HFFc6 (cell line): ENCODE data around the gene FHL1. TPM values are rescaled to one million over a fixed set of nuclear protein-coding genes. Genes with fewer than 3 reads are reported as not detected.
"Not testable (repeated sequence)": the region's sequence is repeated elsewhere in the genome, so short reads cannot be mapped to it uniquely, and the experiment has no call there.

Experiments
- DNase-seq: peaks from one replicate; pipeline ENCODE4 v3.0.0-alpha.2; 2018
- H3K27ac Mint-ChIP-seq: 2 replicates; pipeline ENCODE4 v1.8.0; 2020; ENCODE audit warnings: mild to moderate bottlenecking, mixed read lengths
- H3K27me3 Mint-ChIP-seq: 2 replicates; pipeline ENCODE4 v1.8.0; 2021; ENCODE audit warnings: mild to moderate bottlenecking, moderate library complexity, mixed read lengths; ENCODE audit not compliant: insufficient read depth
- H3K36me3 Mint-ChIP-seq: 2 replicates; pipeline ENCODE4 v1.8.0; 2021; ENCODE audit warnings: low read depth, mixed read lengths
- H3K4me1 Mint-ChIP-seq: 2 replicates; pipeline ENCODE4 v1.8.0; 2020; ENCODE audit warnings: low read depth, mixed read lengths
- H3K4me3 Mint-ChIP-seq: 2 replicates; pipeline ENCODE4 v1.8.0; 2020; ENCODE audit warnings: mild to moderate bottlenecking, moderate library complexity, mixed read lengths
- H3K9me3 Mint-ChIP-seq: 2 replicates; pipeline ENCODE4 v1.8.0; 2020; ENCODE audit warnings: mild to moderate bottlenecking, mixed read lengths
- long read RNA-seq: library from polyadenylated mRNA; unstranded; transcript quantifications from one replicate; pipeline ENCODE4 v2.0.0, GENCODE V29; 2019
- total RNA-seq, 6 experiments: library from RNA; stranded (reverse); fragmentation: NEBNext Ultra II Directional; extraction: Animal tissue kit (Norgen Biotek cat#: 25700); gene quantifications; 2 replicates in 1 of 6; 3 replicates in 5 of 6; pipeline ENCODE4 v1.2.3, GENCODE V29; 2021
- TF ChIP-seq, protein P1 (sequence below): fragments of 200-600 bp; sonication (generic); IDR thresholded peaks from 2 replicates; pipeline ENCODE4 v1.5.0; 2021; ENCODE audit warnings: antibody characterized with exemption, mild to moderate bottlenecking

Gene FHL1
- total RNA-seq: 100 to 1,000 TPM; 409 to 808 (median 455) TPM
- long read RNA-seq, transcript FHL1-203 (5 exons, 833 nt): minor isoform, 25 of 568 reads
- long read RNA-seq, transcript FHL1-205 (7 exons, 2,441 nt): minor isoform, 17 of 568 reads
- long read RNA-seq, transcript FHL1-204 (6 exons, 2,565 nt): major isoform, 377 of 568 reads
- long read RNA-seq, transcript FHL1-218 (6 exons, 2,878 nt): minor isoform, 11 of 568 reads
- long read RNA-seq, partial matches to known transcripts: 122 of 568 reads
- long read RNA-seq, other reads (novel, unspliced or antisense): 8 of 568 reads

DNA sequence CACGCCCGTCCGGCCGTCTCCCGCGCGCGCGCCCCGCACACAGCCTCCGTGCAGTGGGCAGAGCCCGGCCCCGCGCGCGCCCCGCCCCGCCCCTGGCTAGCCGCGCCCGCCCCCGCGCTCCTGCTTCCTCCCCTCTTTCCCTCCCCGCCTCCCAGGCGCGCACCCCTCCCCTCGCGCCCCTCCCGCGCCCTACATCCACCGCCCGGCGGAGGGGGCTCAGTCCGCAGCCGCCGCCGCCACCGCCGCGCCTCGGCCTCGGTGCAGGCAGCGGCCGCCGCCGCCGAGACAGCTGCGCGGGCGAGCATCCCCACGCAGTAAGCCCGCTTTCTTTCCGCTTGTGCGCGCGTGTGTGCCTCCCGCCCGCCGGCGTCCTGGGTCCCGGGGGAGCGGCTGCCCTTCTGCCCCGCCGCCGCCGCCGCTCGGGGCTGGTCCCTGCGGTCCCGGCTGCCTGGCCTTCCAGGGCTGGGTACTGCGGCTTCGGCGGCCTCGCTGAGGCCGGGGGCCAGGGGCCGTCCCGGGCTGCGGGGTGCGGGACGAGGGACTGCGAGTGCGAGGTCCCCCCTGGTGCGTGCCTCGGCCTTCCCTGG lies at the start of gene FHL1:
Gene FHL1, plus strand, starts transcription at position 219 of the 587 bp plus-strand sequence.
- H3K4me3 Mint-ChIP-seq: peak within 1 kb of the TSS; percentile 77
- H3K9me3 Mint-ChIP-seq: no peaks in the 10 kb centered on the region
- H3K27me3 Mint-ChIP-seq: peaks cover 3% of the 10 kb centered on the region; the same call in 1 of the 2 replicates
- H3K36me3 Mint-ChIP-seq: 0 out of 2 replicates have a peak, but pooled peaks cover 5% of the 10 kb centered on the region
- no peak within 1 kb of the TSS for H3K27ac Mint-ChIP-seq
- TF ChIP-seq, protein P1, sequence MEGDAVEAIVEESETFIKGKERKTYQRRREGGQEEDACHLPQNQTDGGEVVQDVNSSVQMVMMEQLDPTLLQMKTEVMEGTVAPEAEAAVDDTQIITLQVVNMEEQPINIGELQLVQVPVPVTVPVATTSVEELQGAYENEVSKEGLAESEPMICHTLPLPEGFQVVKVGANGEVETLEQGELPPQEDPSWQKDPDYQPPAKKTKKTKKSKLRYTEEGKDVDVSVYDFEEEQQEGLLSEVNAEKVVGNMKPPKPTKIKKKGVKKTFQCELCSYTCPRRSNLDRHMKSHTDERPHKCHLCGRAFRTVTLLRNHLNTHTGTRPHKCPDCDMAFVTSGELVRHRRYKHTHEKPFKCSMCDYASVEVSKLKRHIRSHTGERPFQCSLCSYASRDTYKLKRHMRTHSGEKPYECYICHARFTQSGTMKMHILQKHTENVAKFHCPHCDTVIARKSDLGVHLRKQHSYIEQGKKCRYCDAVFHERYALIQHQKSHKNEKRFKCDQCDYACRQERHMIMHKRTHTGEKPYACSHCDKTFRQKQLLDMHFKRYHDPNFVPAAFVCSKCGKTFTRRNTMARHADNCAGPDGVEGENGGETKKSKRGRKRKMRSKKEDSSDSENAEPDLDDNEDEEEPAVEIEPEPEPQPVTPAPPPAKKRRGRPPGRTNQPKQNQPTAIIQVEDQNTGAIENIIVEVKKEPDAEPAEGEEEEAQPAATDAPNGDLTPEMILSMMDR: no peak
- H3K4me1 Mint-ChIP-seq: peaks cover 10% of the 10 kb centered on the region
- no peak for DNase-seq

DNA sequence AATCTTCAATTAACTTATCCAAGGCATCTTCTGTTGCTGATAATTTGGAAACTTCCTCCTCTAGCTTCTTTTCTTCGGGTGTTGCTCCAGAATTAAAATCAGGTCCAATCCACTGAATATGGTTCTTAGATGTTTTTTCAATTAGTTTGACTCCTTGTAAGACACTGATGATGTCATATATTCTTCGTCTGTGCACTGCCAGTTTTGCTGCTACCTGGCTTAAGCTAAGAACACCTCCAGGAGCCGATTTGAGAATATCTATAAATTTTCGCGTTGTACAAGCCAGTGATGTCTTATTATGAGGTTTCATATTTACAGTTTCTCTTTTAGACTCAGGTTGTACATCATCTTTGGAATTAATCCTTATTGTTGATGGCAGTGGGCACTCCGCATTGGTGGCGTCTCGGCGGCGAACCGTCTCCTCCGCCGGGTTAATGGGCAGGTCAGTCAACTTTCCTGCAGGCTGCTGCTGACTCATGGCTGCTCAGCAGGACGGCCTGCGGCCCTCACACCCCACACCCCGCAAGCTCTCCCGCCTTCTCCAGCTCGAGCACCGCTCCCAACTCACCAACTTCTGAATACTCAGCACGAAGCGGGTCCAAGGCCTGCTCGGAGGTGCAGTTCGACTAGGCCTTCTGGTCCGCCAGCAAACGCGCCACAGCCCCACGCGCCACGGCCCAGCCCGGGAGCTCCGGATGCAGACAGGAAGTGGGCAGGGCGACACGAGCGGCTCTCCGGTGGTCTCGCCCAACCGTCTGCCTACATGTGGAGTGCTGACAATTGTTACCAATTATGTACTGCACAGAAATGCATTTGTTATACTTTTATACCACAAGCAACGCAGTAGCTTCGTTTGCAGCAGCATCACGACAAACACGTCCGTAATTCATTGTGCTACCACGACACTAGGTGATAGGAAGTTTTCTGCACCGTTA lies 49.2 kb upstream of the FHL1 start:
- H3K4me3 Mint-ChIP-seq: no peak overlapping the region
- TF ChIP-seq, protein P1: no peak
- no peaks in the 10 kb centered on the region for H3K4me1 Mint-ChIP-seq
- H3K27ac Mint-ChIP-seq: no peak overlapping the region
- H3K36me3 Mint-ChIP-seq: no peaks in the 10 kb centered on the region
- H3K27me3 Mint-ChIP-seq: peaks cover 1% of the 10 kb centered on the region; the same call in 1 of the 2 replicates
- DNase-seq: no peak
- no peaks in the 10 kb centered on the region for H3K9me3 Mint-ChIP-seq

DNA sequence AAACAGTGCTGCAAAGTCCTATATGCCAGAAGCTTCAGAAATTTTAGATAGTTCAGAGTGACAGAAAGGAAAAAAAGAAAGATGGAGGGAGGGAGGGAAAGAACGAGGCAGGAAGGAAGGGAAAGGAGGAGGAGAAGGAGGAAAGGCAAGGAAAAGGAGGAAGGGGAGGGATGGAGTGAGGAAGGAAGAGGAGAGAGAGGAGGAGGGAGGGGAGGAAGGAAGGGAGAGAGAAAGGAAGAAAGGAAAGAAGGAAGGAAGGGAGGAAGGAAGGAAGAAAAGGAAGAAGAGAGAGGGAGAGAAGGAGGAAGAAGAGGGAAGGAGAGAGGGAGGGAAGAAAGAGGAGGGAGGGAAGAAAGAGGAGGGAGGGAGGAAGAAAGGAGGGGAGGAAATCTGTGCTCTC lies 42.4 kb upstream of the FHL1 start:
- Mint-ChIP-seq H3K27ac (no peak overlapping the region), H3K27me3 (no peaks in the 10 kb centered on the region), H3K4me3 (no peak overlapping the region), H3K9me3 (no peaks in the 10 kb centered on the region), H3K36me3 (no peaks in the 10 kb centered on the region), H3K4me1 (no peaks in the 10 kb centered on the region)
- TF ChIP-seq, protein P1: no peak
- no peak for DNase-seq

DNA sequence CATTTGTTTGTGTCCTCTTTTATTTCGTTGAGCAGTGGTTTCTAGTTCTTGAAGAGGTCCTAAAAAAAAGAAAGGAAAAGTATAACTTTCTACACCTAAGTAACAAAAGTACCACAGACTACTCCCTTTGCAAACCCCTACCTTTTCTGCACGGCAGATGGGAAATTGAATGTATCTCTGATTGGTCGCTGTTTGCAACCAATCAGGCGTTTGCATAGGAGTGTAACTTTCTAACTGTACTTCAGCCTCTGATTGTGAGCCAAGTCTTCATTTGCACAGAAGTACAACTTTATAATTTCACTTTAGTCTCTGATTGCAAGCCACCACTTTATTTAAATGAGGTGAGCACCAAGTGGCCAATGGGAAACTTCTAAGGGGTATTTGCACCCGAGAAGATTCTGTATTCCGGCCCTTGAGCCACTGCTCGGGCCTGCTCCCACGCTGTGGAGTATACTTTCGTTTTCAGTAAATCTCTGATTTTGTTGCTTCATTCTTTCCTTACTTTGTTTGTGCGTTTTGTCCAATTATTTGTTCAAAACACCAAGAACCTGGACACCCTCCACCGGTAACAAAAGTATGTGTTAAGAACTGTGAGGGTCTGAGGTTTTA lies 40.3 kb upstream of the FHL1 start:
- H3K27me3 Mint-ChIP-seq: no peaks in the 10 kb centered on the region; the same call in 1 of the 2 replicates
- H3K4me3 Mint-ChIP-seq: peak overlapping the region; percentile 32; the same call in 1 of the 2 replicates
- H3K36me3 Mint-ChIP-seq: no peaks in the 10 kb centered on the region
- H3K4me1 Mint-ChIP-seq: no peaks in the 10 kb centered on the region
- no peak overlapping the region for H3K27ac Mint-ChIP-seq
- TF ChIP-seq, protein P1: no peak
- DNase-seq: no peak
- no peaks in the 10 kb centered on the region for H3K9me3 Mint-ChIP-seq

DNA sequence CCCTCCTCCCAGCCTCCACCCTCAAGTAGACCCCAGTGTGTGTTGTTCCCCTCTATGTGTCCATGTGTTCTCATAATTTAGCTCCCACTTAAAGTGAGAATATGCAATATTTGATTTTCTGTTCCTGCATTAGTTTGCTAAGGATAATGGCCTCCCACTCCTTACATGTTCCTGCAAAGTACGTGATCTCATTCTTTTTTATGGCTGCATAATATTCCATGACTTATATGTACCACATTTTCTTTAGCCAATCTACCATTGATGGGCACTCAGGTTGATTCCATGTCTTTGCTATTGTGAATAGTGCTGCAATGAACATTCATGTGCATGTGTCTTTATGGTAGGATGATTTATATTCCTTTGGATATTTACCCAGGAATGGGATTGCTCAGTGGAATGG lies 38.4 kb upstream of the FHL1 start:
- not testable (repeated sequence) for H3K4me1 Mint-ChIP-seq, H3K27me3 Mint-ChIP-seq, H3K27ac Mint-ChIP-seq, H3K9me3 Mint-ChIP-seq, DNase-seq, H3K36me3 Mint-ChIP-seq, H3K4me3 Mint-ChIP-seq
